ENCODE results near the gene RAPGEF5. TPM values are rescaled to one million over a fixed set of nuclear protein-coding genes. Genes with fewer than 3 reads are reported as not detected.

RAPGEF5 gene
- total RNA-seq, 3 donors from 2014 or later, result 18.7 to 78.0 (median 41.9) TPM

DNA sequence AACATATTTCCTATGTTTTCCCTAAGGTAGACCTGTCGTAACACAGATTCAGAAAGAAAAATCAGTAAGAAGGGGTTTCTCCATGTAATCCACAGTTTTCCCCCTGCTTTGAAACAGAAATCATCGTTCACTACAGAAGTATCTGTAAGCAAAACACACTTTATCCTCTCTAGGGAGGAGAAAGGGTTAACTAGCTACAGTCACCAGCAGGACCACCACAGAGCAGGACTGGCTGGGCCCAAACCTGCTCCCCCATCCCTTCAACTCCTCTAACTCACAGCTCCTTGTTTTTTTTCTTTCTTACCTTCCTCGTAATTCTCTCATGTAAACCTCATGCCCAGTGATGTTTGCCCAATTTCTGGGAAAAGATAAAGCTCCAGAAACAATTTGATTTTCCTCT, 167.7 kb downstream of the RAPGEF5 start:
- no peak for DNase-seq (ENCODE audit: low spot score in 2 of 2)
- Histone ChIP-seq H3K36me3 (no peaks in the 10 kb centered on the region), H3K27ac (no peak overlapping the region), H3K27me3 (no peaks in the 10 kb centered on the region), H3K9me3 (no peaks in the 10 kb centered on the region), H3K4me3 (no peak overlapping the region), H3K4me1 (no peaks in the 10 kb centered on the region)
- TF ChIP-seq, protein P1, sequence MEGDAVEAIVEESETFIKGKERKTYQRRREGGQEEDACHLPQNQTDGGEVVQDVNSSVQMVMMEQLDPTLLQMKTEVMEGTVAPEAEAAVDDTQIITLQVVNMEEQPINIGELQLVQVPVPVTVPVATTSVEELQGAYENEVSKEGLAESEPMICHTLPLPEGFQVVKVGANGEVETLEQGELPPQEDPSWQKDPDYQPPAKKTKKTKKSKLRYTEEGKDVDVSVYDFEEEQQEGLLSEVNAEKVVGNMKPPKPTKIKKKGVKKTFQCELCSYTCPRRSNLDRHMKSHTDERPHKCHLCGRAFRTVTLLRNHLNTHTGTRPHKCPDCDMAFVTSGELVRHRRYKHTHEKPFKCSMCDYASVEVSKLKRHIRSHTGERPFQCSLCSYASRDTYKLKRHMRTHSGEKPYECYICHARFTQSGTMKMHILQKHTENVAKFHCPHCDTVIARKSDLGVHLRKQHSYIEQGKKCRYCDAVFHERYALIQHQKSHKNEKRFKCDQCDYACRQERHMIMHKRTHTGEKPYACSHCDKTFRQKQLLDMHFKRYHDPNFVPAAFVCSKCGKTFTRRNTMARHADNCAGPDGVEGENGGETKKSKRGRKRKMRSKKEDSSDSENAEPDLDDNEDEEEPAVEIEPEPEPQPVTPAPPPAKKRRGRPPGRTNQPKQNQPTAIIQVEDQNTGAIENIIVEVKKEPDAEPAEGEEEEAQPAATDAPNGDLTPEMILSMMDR (IDR thresholded peaks at IDR 0.05), result no peak
- TF ChIP-seq POLR2AphosphoS5 (IDR thresholded peaks at IDR 0.05), result no peak
- TF ChIP-seq POLR2A (IDR thresholded peaks at IDR 0.05), result no peak
- intact Hi-C loops (cut with DNase I; ENCODE audit: low total_unique reads), result no loop called here

DNA sequence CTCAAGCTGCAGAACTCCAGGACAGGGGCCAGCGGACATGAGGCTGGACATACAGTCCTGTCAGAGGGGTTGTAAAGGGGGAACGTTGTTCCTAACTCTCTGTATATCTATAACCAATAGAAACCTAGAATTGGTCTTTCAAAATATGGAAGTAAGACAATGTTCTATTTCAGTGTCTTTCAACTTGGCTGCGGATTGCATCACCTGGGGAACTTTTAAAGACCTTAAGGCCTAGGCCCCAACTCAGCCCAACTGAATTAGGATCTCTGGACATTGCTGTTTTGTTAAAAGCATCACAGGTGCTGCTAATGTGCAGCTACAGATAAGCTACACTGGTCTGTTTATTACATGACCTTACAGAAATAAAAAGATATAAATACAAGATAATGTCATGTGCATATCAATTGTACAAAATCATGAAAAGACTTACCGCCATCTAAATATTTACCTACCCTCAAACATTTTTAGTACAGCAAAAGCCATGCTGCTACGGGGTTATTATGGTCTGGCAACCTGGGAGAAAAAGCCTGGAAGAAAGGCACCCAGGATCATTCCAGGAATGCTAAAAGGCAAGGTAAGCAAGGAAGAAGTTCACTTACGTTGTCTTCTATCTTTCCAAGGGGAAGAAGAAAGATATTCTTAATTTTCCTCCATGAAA, 169.1 kb downstream of the RAPGEF5 start:
- no peaks in the 10 kb centered on the region for H3K9me3 ChIP-seq
- no peaks in the 10 kb centered on the region for H3K4me1 ChIP-seq
- TF ChIP-seq POLR2A (IDR thresholded peaks at IDR 0.05) (no peak), POLR2AphosphoS5 (IDR thresholded peaks at IDR 0.05) (no peak)
- TF ChIP-seq, protein P1 (IDR thresholded peaks at IDR 0.05), result no peak
- DNase-seq (ENCODE audit: low spot score in 2 of 2), result no peak
- H3K4me3 ChIP-seq, result no peak overlapping the region
- intact Hi-C loops (cut with DNase I; ENCODE audit: low total_unique reads), result loop anchor here (2.0 kb wide), 1 partner anchor 37 kb away; no protein-coding TSS in a partner anchor
- no peak overlapping the region for H3K27ac ChIP-seq
- H3K36me3 ChIP-seq, result no peaks in the 10 kb centered on the region
- no peaks in the 10 kb centered on the region for H3K27me3 ChIP-seq

DNA sequence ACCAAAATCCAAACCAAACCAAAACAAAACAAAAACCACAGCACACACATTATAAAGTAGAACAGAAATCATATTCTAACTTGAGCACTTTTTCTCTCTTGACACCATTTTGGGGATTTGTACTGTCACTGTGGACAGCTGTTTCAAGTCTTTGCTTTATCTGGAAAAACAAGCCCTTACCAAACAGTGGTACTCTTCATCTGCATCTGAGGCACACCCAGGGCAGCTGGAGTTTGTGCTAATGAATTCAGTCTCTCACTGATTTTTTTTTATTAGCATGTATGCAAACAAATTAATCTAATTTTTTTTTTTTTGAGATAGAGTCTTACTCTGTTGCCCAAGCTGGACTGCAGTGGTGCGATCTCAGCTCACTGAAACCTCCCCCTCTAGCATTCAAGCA, 171.4 kb downstream of the RAPGEF5 start:
- H3K4me3 ChIP-seq, result no peak overlapping the region
- intact Hi-C loops (cut with DNase I; ENCODE audit: low total_unique reads), result no loop called here
- no peak overlapping the region for H3K27ac ChIP-seq
- H3K9me3 ChIP-seq, result no peaks in the 10 kb centered on the region
- TF ChIP-seq, protein P1 (IDR thresholded peaks at IDR 0.05), result no peak
- TF ChIP-seq POLR2A (IDR thresholded peaks at IDR 0.05) (no peak), POLR2AphosphoS5 (IDR thresholded peaks at IDR 0.05) (no peak)
- no peaks in the 10 kb centered on the region for H3K36me3 ChIP-seq
- no peaks in the 10 kb centered on the region for H3K27me3 ChIP-seq
- DNase-seq (ENCODE audit: low spot score in 2 of 2), result no peak
- H3K4me1 ChIP-seq, result no peaks in the 10 kb centered on the region

DNA sequence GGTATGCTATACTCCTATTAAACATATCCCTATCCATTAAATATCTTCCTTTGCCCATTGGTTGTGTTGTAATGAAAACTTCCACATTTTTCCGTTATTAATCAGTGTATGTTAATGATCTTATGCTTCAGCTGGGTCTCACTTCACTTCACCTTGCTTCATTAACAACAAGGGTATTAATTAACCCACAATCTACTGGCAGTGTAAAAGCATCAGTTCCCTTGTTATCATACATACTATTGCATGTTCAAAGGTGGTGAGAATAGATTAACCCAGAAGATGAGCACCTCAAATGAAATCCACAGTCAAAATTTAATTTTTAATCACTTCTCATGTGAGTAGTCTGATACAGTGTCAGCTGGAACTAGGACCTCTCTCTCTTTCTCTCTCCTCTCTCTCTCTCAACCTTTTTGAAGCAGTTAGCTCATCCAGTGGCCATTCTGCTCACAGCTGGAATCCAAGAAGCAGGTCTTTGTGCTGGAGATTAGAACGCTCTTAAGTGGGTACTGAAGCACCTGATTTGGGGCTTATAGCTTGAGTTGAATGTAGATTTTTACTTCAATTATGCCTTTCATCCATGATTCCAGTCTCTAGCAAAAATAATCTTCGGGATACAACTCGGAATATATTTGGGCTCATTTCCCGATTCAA, 172.3 kb downstream of the RAPGEF5 start:
- no peaks in the 10 kb centered on the region for H3K27me3 ChIP-seq
- H3K4me1 ChIP-seq, result no peaks in the 10 kb centered on the region
- no peaks in the 10 kb centered on the region for H3K36me3 ChIP-seq
- DNase-seq (ENCODE audit: low spot score in 2 of 2), result no peak
- no peak overlapping the region for H3K4me3 ChIP-seq
- H3K27ac ChIP-seq, result no peak overlapping the region
- intact Hi-C loops (cut with DNase I; ENCODE audit: low total_unique reads), result no loop called here
- TF ChIP-seq POLR2AphosphoS5 (IDR thresholded peaks at IDR 0.05) (no peak), POLR2A (IDR thresholded peaks at IDR 0.05) (no peak)
- TF ChIP-seq, protein P1 (IDR thresholded peaks at IDR 0.05), result no peak
- H3K9me3 ChIP-seq, result no peaks in the 10 kb centered on the region

DNA sequence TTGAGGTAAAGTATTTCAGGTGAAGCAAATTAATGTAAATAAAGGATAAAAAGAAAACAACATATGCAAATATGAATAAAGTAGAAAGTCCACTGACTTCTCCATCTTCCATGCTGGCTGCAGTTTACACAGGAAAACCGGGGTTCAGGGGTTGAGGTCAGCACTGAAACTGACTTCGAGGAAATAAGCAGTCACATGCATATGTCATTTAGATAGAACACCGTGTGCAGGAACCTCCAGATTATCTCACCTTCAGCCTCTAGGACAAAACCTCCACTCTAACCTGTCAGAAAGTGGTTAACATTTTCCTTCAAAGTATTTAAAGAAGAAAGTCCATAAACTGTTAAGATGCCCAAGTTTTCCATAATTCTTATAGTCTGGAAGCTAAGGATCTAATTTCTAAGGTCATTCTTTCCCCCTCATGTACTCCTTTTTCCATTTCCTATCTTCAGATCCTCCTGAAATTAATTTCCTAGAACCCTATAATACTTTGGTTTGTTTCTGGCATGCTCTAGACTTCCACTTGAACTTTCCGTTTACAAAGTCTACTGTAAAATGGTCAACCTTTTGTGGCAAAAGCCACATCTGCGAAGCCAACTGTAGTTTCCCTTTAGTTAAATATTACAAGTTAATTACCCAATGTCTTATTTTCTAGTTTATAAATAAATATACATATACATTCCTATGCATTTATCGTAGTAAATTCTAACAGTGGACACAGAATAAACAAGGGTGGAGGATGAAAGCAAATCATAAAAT, 173.3 kb downstream of the RAPGEF5 start:
- intact Hi-C loops (cut with DNase I; ENCODE audit: low total_unique reads), result no loop called here
- Histone ChIP-seq H3K36me3 (no peaks in the 10 kb centered on the region), H3K27ac (no peak overlapping the region), H3K4me3 (no peak overlapping the region), H3K4me1 (no peaks in the 10 kb centered on the region), H3K27me3 (no peaks in the 10 kb centered on the region), H3K9me3 (no peaks in the 10 kb centered on the region)
- TF ChIP-seq POLR2AphosphoS5 (IDR thresholded peaks at IDR 0.05), result no peak
- DNase-seq (ENCODE audit: low spot score in 2 of 2), result no peak
